Measurements from ENCODE around the gene CPAMD8. TPM values are rescaled to one million over a fixed set of nuclear protein-coding genes. Genes with fewer than 3 reads are reported as not detected.
A peak's percentile ranks its signal among the peaks of the same experiment; 100 is the strongest.

The CPAMD8 gene
- total and polyA plus RNA-seq, 9 of the 15 experiments (the other 6 are each of a cell fraction or from before 2014, with no cell fraction given) = 0.20 to 2.1 (median 1.3) TPM

DNA sequence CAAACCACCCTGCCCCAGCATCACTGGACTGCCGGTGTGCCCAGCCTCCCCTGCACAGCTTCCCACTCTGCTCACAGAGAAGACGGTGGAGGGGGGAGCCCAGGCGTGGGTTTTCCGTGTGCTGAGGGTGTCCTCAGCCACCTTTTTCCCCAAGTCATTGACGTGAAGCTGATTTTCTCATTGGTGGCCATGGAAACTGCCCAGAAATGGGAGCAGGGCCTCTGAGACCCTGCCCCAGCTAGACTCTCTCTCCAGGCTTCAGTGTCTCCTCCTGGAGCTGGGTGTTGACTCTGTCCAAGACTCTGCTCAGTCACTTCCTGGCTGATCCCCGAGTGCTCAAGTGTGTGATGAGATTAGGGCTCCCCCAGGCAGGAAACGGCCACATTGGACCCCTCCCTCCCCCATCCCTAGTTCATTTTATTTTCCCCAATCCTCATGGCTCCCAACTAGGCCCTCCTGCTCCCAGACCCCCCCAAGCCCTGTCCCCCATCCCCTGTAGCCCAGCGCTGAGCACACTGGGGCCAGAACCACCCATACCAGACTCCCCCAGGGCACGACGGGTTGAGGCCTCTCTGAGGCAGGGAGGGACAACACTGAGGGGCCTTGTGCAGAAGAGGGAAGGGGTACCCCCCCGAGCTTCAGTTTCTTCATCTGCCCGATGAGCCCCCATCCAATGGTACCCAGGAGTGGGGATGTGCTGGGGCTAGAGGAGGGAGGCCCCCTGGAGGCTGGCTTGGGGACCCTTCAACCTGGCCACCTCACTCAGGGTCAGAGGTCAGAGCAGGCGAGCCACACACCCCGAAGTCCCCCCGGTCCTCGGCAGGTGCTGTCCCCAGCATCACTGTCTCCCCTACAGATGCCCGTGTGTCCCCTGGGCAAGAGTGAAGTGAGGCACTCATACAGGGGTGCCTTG, 139.0 kb downstream of the CPAMD8 start (continued):
- TF ChIP-seq CBX1 (IDR thresholded peaks at IDR 0.05; ENCODE audit: low read depth) (0 out of 2 replicates have a peak, but pooled peaks have one; percentile 12), GTF2E2 (tag; IDR thresholded peaks at IDR 0.05) (no peak), ZFPM2 (CRISPR knock-in tag; IDR thresholded peaks at IDR 0.05) (no peak), IFI16 (CRISPR knock-in tag; IDR thresholded peaks at IDR 0.05) (no peak), CHD2 (IDR thresholded peaks at IDR 0.05; ENCODE audit: low read depth, low read length) (no peak), TOE1 (IDR thresholded peaks at IDR 0.05; ENCODE audit: borderline replicate concordance) (no peak), TOE1 (CRISPR knock-in tag; IDR thresholded peaks at IDR 0.05; ENCODE audit: borderline replicate concordance, low read depth) (no peak), SP1 (CRISPR knock-in tag; IDR thresholded peaks at IDR 0.05) (no peak), FOXO4 (CRISPR knock-in tag; IDR thresholded peaks at IDR 0.05) (no peak), ZNF277 (CRISPR knock-in tag; IDR thresholded peaks at IDR 0.05; ENCODE audit: borderline replicate concordance) (no peak), TFAM (CRISPR knock-in tag; conservative IDR thresholded peaks at IDR 0.05) (no peak), RFX1 (IDR thresholded peaks at IDR 0.05) (no peak), VEZF1 (CRISPR knock-in tag; IDR thresholded peaks at IDR 0.05) (peak; percentile 62), SMC3 (conservative IDR thresholded peaks at IDR 0.05; ENCODE audit: insufficient read depth, low read depth, low read length) (no peak), RBM39 (optimal IDR thresholded peaks at IDR 0.05; ENCODE audit: low read depth, low read length) (no peak), CBX3 (IDR thresholded peaks at IDR 0.05; ENCODE audit: borderline replicate concordance in 1 of 2, low read length in 2 of 2) (no peak), GABPA (tag; conservative IDR thresholded peaks at IDR 0.05; ENCODE audit: low read depth) (peak; percentile 62), ZNF3 (CRISPR knock-in tag; IDR thresholded peaks at IDR 0.05) (no peak), CBX5 (IDR thresholded peaks at IDR 0.05; ENCODE audit: borderline replicate concordance, low read depth) (no peak), DMBX1 (CRISPR knock-in tag; IDR thresholded peaks at IDR 0.05; ENCODE audit: borderline replicate concordance) (peak; percentile 28; the same call in 1 of the 2 replicates), HNRNPL (IDR thresholded peaks at IDR 0.05; ENCODE audit: low read depth, low read length) (no peak)
- TF ChIP-seq, protein P1, sequence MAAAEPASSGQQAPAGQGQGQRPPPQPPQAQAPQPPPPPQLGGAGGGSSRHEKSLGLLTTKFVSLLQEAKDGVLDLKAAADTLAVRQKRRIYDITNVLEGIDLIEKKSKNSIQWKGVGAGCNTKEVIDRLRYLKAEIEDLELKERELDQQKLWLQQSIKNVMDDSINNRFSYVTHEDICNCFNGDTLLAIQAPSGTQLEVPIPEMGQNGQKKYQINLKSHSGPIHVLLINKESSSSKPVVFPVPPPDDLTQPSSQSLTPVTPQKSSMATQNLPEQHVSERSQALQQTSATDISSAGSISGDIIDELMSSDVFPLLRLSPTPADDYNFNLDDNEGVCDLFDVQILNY (CRISPR knock-in tag; IDR thresholded peaks at IDR 0.05) = no peak
